Measurements from ENCODE around the gene USP11.
A peak's percentile ranks its signal among the peaks of the same experiment; 100 is the strongest.
"Not testable (repeated sequence)": the region's sequence is repeated elsewhere in the genome, so short reads cannot be mapped to it uniquely, and the experiment has no call there.

USP11 gene

DNA sequence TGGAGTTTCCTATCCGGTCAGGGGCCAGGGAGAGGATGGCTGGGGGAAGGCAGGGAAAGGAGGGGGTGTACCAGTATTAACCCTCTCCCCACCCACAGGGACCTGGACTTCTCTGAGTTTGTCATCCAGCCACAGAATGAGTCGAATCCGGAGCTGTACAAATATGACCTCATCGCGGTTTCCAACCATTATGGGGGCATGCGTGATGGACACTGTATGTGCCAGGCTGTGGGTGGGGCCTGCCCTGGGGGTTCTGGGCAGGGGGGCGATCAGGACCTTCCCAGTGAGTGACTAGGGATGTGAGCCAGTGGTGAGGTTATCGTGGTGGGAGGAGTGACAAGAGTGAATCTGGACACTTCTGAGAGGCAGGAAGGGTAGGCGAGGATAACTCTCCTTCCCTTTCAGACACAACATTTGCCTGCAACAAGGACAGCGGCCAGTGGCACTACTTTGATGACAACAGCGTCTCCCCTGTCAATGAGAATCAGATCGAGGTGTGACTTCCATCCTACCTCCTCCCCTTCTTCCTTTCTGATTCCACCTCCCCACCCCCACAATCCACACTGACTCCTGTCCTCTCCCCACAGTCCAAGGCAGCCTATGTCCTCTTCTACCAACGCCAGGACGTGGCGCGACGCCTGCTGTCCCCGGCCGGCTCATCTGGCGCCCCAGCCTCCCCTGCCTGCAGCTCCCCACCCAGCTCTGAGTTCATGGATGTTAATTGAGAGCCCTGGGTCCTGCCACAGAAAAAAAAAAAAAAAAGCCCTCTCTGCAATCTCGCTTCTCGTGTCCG lies 14.6 kb downstream of the USP11 start:
- no peak for DNase-seq (ENCODE audit: low spot score)

DNA sequence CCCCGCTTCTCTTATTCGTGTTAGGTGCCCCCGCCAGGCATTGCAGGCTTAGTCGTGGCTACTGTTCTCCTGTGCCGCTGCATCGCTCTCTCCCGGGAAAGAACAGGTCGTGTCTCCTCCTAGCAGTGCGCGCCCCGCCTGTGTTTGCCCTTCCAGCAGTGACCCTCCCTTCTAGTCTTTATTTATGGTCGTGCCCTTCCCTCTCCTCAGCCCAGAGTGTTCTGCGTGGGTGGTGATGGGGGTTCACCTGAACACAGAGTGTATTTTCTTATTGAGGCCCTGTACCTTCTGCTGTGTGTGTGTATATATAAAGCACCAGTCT lies 15.2 kb downstream of the USP11 start:
- DNase-seq (ENCODE audit: low spot score) = no peak

DNA sequence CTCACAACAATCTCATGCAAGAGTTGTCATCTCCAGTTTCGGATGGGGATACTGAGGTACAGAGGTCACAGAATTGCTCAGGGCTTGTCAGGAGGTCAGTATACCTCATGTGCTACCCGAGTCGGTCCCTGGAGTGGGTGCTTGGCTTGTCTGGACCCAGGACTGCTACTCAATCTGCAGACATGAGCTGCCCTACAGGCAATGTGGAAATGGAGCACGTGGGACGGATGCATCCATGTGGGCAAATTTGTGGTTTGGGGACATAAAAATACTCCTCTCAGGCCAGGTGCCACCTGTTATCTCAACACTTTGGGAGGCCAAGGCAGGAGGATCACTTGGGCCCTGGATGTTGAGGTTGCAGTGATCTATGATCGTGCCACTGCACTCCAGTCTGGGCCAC lies 15.8 kb downstream of the USP11 start:
- no peak for DNase-seq (ENCODE audit: low spot score)

DNA sequence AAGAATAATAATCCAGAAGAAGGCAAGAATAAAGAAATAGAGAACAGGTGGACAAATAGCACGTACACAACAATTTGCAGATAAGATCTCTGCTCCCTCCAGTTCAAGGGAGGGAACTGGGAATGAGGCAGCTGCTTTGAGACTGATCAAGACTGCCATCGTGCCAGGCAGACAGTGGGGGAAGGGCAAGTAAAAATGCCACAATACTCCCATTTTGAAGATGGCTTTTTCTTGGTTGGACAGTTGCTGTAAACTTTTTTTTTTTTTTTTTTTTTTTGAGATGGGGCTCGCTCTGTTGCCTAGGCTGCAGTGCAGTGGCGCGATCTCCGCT lies 17.2 kb downstream of the USP11 start:
- no peak for DNase-seq (ENCODE audit: low spot score)

DNA sequence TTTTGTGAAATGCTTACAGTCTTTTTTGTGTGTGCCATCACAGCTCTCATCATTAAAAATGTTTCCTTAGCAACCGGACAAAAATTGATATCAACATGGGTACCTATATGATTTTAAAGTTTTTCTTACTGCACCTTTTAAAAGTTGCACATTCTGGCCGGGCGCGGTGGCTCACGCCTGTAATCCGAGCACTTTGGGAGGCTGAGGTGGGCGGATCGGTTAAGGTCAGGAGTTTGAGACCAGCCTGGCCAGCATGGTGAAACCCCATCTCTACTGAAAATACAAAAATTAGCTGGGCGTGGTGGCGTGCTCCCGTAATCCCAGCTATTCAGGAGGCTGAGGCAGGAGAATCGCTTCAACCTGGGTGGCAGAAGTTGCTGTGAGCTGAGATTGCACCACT lies 24.8 kb downstream of the USP11 start:
- DNase-seq (ENCODE audit: low spot score) = not testable (repeated sequence)

DNA sequence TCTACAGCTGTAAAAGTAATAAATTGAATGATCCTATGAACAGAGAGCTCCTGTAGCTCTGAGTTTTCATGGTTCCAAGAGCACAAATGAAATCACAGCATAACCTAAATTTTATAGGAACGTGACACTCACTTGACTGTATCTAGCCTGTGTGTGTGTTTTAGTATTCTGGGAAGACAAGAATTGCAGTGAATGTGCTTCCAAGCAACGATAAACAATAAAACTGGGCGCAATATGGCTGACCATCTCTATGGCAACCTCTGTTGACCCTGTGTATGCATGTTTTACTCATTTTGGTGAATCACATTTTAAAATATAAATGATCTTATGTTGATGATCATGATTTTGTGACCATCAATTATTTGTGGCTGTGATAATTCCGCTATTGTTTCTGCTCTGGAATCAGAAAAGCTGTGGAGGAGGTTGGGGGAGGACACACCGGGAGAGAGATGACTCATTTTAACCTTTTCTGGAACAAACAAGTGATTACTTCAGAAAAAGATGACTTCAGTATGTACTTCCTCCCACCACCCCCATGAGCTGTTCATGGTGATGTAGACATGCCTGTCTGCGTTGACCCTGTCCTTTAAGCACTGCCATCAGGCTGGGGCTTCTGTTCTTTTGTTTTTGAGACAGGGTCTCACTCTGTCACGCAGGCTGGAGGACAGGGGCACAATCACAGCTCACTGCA lies 31.8 kb downstream of the USP11 start:
- DNase-seq (ENCODE audit: low spot score) = no peak

DNA sequence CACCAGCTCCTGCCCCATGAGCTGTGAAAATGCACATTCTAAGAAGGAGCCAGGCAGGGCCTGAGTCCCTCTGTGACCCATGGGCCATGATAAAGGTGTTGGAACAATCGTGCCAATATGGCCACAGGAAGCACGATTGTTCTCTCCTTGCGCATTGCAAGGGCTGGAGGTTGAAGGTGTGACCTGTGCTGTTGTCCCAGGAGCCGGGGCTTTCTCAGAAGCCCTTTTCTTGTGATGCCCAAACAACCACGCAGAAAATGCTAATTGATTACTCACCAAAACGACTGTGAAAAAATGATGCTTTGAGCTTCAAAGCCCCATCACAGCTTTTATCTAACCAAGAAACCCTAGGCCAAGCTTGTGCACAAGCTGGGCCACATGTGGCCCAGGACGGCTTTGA lies 33.8 kb downstream of the USP11 start:
- DNase-seq (ENCODE audit: low spot score) = no peak

DNA sequence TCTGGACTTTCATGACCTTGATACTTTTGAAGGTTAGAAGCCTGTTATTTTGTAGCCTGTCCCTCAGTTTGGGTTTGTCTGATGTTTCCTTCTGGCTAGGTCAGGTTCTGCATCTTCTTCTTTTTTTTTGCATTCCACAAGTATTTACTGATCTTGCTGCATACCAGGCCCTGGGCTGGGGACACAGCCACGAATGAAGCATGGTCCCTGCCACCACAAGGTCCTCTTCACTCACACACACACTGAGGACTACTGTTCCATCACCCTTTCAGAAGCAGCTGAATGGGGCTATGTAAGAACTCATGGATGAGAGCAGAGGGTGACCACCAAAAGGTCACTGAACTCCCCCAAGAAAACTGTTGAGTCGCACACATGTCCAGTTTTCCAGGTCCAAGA lies 39.2 kb downstream of the USP11 start:
- no peak for DNase-seq (ENCODE audit: low spot score)

DNA sequence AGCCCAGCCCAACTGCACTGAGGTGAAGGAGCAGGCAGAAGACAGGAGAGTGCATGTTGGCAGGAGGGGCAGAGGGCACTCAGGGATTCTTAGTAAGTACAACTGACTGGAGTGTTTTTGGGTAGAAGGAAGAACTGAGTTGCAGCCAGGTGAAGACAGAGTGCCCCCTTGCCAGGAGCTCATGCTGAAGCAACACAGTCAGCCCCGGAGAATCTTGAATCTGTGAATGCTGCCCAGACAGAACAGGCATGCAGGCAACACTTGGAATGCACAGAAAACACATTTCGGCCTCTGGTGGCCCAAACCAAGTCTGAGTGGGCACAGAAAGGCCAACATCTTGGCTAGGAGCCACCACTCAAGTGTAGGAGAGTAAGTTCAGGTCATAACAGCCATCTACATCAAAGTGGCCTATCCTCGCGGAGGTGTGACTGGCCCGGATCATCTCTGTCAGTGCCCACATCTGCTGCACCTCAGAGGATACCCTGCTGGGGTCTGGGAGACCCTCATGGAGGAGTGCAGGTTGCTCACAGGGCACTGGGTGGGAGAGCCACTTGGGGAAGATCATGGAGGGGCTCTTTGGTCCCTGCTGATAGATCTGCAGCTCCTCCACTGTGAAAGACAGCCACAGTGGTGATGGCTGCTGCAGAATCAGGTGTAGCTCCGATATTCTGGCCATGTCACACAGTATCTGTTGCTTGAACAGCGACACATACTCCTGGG lies 40.4 kb downstream of the USP11 start:
- DNase-seq (ENCODE audit: low spot score) = no peak

DNA sequence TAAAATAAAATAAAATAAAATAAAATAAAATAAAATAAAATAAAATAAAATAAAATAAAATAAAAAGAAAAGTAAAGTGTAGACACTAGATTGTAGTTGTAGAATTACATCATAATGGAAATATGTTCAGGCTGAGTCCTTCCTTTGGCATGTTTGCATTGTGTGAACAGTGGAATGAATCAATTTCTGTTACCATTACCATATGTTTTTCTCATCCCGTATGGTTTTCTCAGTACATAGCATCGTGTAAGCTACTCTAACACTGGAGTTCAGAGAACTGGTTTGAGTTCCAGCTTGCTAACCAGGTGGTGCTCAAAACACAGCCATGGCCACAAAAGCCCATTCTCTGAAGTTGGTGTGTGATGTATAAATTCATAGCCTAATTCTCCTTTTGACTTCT lies 45.9 kb downstream of the USP11 start:
- DNase-seq (ENCODE audit: low spot score) = no peak

DNA sequence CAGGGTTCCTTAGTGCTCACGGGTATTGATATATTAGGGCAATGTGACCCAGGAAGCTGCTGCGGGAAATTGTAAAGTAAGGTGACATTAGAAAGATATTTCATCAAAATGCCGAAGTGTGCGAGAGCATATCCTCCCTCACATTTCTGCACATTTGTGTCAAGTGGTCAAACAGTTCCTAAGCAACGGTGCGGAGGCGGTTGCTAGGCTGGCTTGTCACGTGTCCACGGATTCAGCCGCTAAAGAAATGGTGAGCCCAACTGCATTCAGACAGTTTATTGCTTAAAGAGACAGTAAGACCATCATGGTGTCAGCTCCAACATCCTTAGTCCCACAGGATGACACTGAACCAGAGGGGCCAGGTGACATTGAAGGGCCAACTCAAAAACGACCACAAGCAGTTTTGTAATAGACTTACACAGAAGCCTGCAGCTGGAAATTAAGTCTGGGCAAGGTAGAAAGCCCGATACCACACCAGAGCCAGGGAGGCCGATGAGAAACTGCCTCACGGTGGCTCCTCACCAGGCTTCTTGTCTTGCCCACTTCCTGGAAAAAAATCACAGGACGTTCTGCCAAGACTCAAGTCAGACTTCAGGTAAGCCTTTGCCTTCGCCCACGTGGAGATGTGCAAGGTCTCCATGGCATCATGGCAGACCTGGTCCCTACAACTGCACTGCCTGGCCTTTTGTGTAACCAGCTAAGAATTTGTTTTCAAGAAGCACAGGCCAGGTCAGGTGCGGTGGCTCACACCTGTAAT lies 50.4 kb downstream of the USP11 start:
- peak; percentile 5 for DNase-seq (ENCODE audit: low spot score)

DNA sequence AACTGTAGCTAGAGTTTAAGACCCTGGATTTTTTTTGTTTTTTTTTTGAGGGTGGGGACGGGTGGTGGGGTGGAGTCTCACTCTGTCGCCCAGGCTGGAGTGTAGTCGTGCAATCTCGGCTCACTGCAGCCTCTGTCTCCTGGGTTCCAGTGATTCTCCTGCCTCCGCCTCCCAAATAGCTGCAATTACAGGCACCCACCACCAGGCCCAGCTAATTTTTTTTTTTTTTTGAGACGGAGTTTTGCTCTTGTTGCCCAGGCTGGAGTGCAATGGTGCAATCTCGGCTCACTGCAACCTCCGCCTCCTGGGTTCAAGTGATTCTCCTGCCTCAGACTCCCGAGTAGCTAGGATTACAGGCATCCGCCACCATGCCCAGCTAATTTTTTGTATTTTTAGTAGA lies 51.8 kb downstream of the USP11 start:
- DNase-seq (ENCODE audit: low spot score) = not testable (repeated sequence)

DNA sequence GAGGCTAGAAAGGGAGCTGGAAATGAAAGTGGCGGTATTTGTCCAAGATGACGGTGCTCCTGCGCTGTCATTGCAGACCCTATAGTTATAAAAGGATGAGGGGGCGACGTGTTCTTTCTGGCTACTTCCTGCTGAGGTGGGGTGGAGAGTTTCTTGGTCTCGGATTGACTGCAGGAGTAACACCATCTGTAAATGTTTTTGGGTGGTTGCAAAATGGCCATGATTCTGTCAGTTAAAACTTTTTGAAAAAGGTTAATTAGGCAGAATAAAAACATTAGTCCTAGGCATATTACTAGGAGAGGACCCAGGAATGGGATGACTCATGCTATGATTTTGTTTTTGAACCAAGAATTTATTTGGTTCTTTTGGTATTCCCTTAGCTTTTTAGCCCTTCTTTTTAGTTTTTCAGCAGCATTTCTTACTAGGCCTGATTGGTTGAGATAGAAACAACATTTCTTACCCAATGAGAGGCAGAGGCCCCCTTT lies 53.1 kb downstream of the USP11 start:
- no peak for DNase-seq (ENCODE audit: low spot score)

DNA sequence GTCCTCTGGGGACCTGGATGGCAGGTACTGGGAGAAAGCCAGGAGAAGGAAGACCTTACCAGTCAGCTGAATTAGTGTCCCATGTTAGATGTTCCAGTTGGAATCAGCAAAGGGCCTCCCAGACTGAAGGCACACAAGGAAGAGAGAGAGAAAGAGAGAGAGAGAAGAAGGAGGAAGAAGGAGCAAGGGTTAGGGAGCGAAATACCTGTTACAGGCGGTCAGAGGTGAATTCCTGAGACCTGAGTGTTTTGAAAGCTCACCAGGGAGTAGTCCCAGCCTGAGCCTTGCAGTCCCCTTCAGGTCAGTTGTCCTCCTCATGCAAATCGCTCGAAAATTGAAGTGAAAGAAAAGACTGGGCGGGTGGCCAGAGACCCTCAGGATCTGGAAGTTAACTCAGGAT lies 60.3 kb downstream of the USP11 start:
- DNase-seq (ENCODE audit: low spot score) = no peak

DNA sequence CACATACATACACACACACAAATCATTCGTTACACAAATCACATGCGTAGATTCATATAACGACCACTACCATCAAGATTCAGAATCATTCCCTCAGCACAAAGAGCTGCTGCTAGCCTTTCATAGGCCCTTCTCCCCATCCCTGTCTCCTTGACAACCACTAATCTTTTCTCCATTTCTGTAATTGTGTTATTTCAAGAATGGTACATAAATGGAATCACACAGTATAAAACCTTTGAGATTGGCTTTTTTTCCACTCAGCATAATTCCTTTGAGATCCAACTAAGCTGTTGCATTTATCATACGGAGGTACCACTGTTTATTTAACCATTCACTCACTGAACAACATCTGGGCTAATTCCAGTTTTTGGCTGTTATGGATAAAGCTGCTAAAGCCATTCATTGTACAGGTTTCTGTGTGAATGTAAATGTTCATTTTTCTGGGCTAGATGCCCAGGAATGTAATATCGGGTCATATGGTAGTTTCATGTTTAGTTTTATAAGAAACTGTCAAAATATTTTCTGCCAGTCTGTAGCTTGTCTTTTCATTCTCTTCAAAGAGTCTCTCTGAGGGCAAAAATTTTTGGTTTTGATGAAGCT lies 64.1 kb downstream of the USP11 start:
- no peak for DNase-seq (ENCODE audit: low spot score)

DNA sequence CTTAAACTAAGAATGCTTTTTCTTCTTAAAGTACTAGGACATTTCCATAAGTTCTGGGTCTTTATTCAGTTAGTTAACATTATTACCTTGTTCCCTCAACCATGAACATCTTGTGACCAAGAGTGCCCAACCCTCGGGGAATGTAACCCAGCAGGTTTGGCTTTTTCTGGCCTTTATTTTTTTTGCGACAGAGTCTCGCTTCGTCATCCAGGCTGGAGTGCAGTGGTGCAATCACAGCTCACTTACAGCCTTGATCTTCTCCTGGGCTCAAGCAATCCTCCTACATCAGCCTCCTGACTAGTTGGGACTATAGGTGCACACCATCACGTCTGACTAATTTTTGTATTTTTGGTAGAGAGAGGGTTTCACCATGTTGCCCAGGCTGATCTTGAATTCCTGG lies 65.1 kb downstream of the USP11 start:
- no peak for DNase-seq (ENCODE audit: low spot score)
